ENCODE data around the gene XIRP2.

DNA sequence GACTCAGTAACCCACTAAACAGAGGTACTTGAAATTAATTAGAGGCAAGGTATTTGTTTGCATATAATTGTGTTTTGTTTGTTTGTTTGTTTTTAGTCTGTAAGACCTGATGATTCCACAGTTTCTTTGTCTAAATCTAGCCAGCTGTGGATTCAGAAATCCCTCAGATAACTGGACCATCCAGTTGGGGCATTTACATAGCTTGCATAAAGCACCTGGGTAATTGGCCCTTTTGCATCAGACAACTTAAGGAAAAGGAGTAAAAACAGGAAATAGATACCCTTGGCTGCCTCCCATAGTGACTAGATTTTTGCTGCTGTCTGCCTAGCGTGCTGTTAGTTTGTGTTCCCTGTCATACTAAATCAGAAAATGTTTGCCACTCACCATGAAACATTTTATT is 46.6 kb upstream of the XIRP2 start:
- TF ChIP-seq POLR2A (IDR thresholded peaks at IDR 0.05; ENCODE audit: low read depth, low read length) (no peak), POLR2AphosphoS5 (IDR thresholded peaks at IDR 0.05; ENCODE audit: low read depth, low read length) (no peak), SPI1 (IDR thresholded peaks at IDR 0.05; ENCODE audit: low read depth, low read length) (no peak), TAF1 (IDR thresholded peaks at IDR 0.05; ENCODE audit: low read depth, low read length) (no peak), POU2F2 (IDR thresholded peaks at IDR 0.05; ENCODE audit: low read depth, low read length) (no peak), PAX5 (IDR thresholded peaks at IDR 0.05; ENCODE audit: insufficient read depth, low read length, severe bottlenecking) (no peak)

Measured in GM12891 (cell line).